ENCODE data around the gene SSBP3. TPM values are rescaled to one million over a fixed set of nuclear protein-coding genes. Genes with fewer than 3 reads are reported as not detected.

The SSBP3 gene
- polyA plus RNA-seq, 1 of the 3 experiments (the other 2 are of a cell fraction) = 26.2 TPM

- Histone ChIP-seq H3F3A (replicated peaks; ENCODE audit: insufficient read depth) (no peaks in the 10 kb centered on the region), H3K4me2 (no peak overlapping the region), H3K36me3 (replicated peaks in 1 of 2; ENCODE audit: control insufficient read depth in 1 of 2, insufficient read depth in 2 of 2, low read length in 1 of 2) (no peaks in the 10 kb centered on the region), H3K4me1 (ENCODE audit: control insufficient read depth in 1 of 2, insufficient read depth in 2 of 2, low read depth in 1 of 2, low read length in 1 of 2) (peaks cover 0 to 78% of the 10 kb centered on the region in 2 experiments; a peak in 2 of 4 replicates), H3K4me3 (ENCODE audit: low read depth in 2 of 2, low read length in 1 of 2) (no peak overlapping the region), H3K9me3 (no peaks in the 10 kb centered on the region), H3K9ac (no peak overlapping the region), H2AFZ (ENCODE audit: low read depth) (no peak overlapping the region), H3K27ac (ENCODE audit: low read depth in 2 of 2, low read length in 1 of 2) (peak overlapping the region in 1 of 2 experiments; percentile 96; a peak in 2 of 4 replicates), H3K27me3 (ENCODE audit: insufficient read depth) (no peaks in the 10 kb centered on the region), H3K9me2 (no peaks in the 10 kb centered on the region), H4K20me1 (ENCODE audit: insufficient read depth) (no peaks in the 10 kb centered on the region), H3K79me2 (ENCODE audit: insufficient read depth) (peaks cover 26% of the 10 kb centered on the region; the same call in 1 of the 2 replicates)
- ChIA-PET CTCF (interaction anchor here (0.9 to 5.5 kb wide), 19 partner anchors 10 to 249 kb away, joined by 3 to 42 read pairs (median 4); partner anchors contain the start of genes ACOT11 and SSBP3), POLR2A (interaction anchor here (1.0 to 1.6 kb wide), 6 partner anchors 11 to 98 kb away, joined by 3 to 8 read pairs (median 4); no protein-coding TSS in a partner anchor)
- 75% methylated on average over 20 of the region's 20 CpGs for WGBS (ENCODE audit: low lambda C conversion rate)
- DNase-seq = peak; percentile 70
- no peak for TF ChIP-seq YY1 (IDR thresholded peaks at IDR 0.05; ENCODE audit: low read depth)
- TF ChIP-seq POLR2AphosphoS5 (IDR thresholded peaks at IDR 0.05; ENCODE audit: low read depth, low read length) = no peak
- no peak for TF ChIP-seq RXRA (IDR thresholded peaks at IDR 0.05; ENCODE audit: borderline replicate concordance, low read depth)
- no peak for TF ChIP-seq USF1 (IDR thresholded peaks at IDR 0.05; ENCODE audit: borderline replicate concordance, low read depth)
- TF ChIP-seq RAD21 (IDR thresholded peaks at IDR 0.05; ENCODE audit: low read length) = peak; percentile 31; the same call in 1 of the 2 replicates
- TF ChIP-seq TAF1 (IDR thresholded peaks at IDR 0.05; ENCODE audit: borderline replicate concordance, low read depth, low read length) = no peak
- no peak for TF ChIP-seq FOXM1 (IDR thresholded peaks at IDR 0.05; ENCODE audit: low read depth)
- TF ChIP-seq SMC3 (IDR thresholded peaks at IDR 0.05; ENCODE audit: low read depth, low read length) = peak; percentile 25; the same call in 1 of the 2 replicates
- no peak for TF ChIP-seq SIN3A (IDR thresholded peaks at IDR 0.05; ENCODE audit: borderline replicate concordance, low read depth, low read length)
- no peak for TF ChIP-seq TEAD4 (IDR thresholded peaks at IDR 0.05; ENCODE audit: borderline replicate concordance, insufficient read depth)
- no peak for TF ChIP-seq MEF2A (IDR thresholded peaks at IDR 0.05; ENCODE audit: borderline replicate concordance, low read depth)
- no peak for TF ChIP-seq REST (IDR thresholded peaks at IDR 0.05; ENCODE audit: low read depth, low read length)
- TF ChIP-seq IRF3 (IDR thresholded peaks at IDR 0.05; ENCODE audit: low read depth, low read length) = no peak
- no peak for TF ChIP-seq MAX (IDR thresholded peaks at IDR 0.05; ENCODE audit: low read depth)
- TF ChIP-seq CTCF (IDR thresholded peaks at IDR 0.05) = no peak
- 0 out of 2 replicates have a peak, but pooled peaks have one; percentile 21 for TF ChIP-seq MXI1 (IDR thresholded peaks at IDR 0.05; ENCODE audit: low read depth, low read length)
- peak; percentile 86 for TF ChIP-seq GATA2 (CRISPR knock-in tag; IDR thresholded peaks at IDR 0.05)
- TF ChIP-seq RCOR1 (IDR thresholded peaks at IDR 0.05; ENCODE audit: low read length) = peak; percentile 17; the same call in 1 of the 2 replicates
- TF ChIP-seq ELF1 (IDR thresholded peaks at IDR 0.05) = no peak
- TF ChIP-seq JUND (IDR thresholded peaks at IDR 0.05) = no peak
- 0 out of 4 replicates have a peak, but pooled peaks of 1 of the 2 experiments have one; percentile 6 for TF ChIP-seq EP300 (IDR thresholded peaks at IDR 0.05; ENCODE audit: borderline replicate concordance in 1 of 2, low read depth in 1 of 2, low read length in 1 of 2)
- peak; percentile 8 for TF ChIP-seq CHD2 (IDR thresholded peaks at IDR 0.05; ENCODE audit: low read length, partially characterized antibody)
- no peak for TF ChIP-seq RFX5 (IDR thresholded peaks at IDR 0.05; ENCODE audit: low read length)
- TF ChIP-seq TCF12 (IDR thresholded peaks at IDR 0.05) = no peak
- TF ChIP-seq GABPA (IDR thresholded peaks at IDR 0.05; ENCODE audit: low read depth) = no peak
These were observed 107.7 kb downstream of the SSBP3 start for GRCh38 chr1:54298284-54299033.
